ENCODE data around the gene SH2D4B.

DNA sequence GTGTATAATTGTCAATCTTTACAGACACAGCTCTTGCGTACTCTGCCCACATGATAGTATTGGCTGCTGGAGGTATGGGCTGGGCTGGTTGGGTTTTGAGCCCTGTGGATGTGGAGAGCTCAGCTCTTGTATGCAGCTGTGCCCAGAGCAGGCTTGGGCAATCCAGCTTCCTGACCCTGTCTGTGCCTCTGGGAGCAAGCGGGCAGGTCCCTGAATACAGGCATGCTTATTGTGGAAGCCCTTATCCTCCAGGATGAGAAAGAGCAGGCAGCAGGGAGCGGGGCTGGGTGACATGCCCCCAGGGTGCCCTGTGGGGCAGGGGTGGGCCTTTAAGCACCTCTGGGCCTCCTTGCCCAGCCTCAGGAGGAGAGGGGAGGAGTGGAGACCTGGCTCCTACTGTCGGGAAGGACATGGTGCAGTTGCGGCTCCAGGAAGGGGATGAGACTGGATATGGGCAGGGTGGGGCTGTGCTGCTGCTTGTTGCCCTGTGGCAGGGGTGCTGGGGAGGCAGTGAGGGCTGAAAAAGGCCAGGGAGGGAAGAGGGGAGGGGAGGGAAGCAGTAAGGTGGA is 32.7 kb upstream of the SH2D4B start:
- TF ChIP-seq CTCF (IDR thresholded peaks at IDR 0.05; ENCODE audit: low read length), result no peak
- TF ChIP-seq EZH2 (IDR thresholded peaks at IDR 0.05; ENCODE audit: borderline replicate concordance, low read length), result no peak

Data from OCI-LY1 (cell line).